Measurements from ENCODE around the gene CCT6A. TPM values are rescaled to one million over a fixed set of nuclear protein-coding genes. Genes with fewer than 3 reads are reported as not detected.

CCT6A gene
- total and polyA plus RNA-seq, 9 of the 15 experiments (the other 6 are each of a cell fraction or from before 2014, with no cell fraction given) = 244 to 708 (median 387) TPM

DNA sequence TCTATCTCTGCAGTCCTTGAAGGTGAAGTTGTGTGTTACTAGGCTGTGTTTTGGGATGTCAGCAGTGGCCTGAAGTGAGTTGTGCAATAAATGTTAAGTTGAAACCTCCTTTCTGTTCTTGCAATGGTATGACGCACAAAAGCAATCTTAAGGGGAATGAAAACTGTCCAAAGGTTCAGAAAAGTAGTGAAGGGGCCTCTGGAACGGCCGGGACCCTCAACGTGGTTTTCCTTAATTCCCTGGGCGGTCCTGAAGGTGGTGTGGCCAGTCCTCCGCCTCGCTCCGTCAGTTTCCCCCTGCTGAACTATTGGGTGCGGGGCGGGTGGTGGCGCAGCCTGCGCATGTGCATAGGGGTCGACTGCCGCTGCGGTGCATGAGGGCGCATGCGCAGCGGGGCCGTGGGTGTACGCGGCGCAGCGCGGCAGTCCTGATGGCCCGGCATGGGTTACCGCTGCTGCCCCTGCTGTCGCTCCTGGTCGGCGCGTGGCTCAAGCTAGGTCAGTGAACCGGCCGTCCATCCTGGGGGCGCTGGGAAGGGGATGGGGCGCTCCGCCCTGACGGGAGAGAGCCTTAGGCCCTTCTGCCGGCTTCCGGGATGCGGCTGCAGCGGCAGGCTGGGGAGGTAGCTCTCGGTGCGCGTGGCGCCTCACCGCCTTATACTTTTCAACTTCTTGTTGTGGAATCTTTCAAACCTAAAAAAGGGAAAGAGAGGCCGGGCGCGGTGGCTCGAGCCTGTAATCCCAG lies 12.5 kb downstream of the CCT6A start, which contains the start of gene SUMF2 (continued):
- TF ChIP-seq ZNF318 (IDR thresholded peaks at IDR 0.05; ENCODE audit: borderline replicate concordance in 1 of 2, low read depth in 1 of 2) (no peak), PTBP1 (IDR thresholded peaks at IDR 0.05; ENCODE audit: low read depth, low read length) (no peak), MTA3 (IDR thresholded peaks at IDR 0.05; ENCODE audit: borderline replicate concordance) (peak; percentile 80), XRCC5 (IDR thresholded peaks at IDR 0.05; ENCODE audit: low read depth, low read length) (0 out of 2 replicates have a peak, but pooled peaks have one; percentile 17), HNRNPUL1 (IDR thresholded peaks at IDR 0.05; ENCODE audit: low read length) (no peak), ZNF780A (CRISPR knock-in tag; IDR thresholded peaks at IDR 0.05) (peak; percentile 73; the same call in 1 of the 2 replicates), GABPB1 (CRISPR knock-in tag; IDR thresholded peaks at IDR 0.05) (no peak), ZKSCAN3 (CRISPR knock-in tag; IDR thresholded peaks at IDR 0.05) (no peak), NCOA4 (IDR thresholded peaks at IDR 0.05; ENCODE audit: partially characterized antibody) (no peak), ZNF175 (CRISPR knock-in tag; IDR thresholded peaks at IDR 0.05; ENCODE audit: low read depth) (no peak)
- TF ChIP-seq, protein P1, sequence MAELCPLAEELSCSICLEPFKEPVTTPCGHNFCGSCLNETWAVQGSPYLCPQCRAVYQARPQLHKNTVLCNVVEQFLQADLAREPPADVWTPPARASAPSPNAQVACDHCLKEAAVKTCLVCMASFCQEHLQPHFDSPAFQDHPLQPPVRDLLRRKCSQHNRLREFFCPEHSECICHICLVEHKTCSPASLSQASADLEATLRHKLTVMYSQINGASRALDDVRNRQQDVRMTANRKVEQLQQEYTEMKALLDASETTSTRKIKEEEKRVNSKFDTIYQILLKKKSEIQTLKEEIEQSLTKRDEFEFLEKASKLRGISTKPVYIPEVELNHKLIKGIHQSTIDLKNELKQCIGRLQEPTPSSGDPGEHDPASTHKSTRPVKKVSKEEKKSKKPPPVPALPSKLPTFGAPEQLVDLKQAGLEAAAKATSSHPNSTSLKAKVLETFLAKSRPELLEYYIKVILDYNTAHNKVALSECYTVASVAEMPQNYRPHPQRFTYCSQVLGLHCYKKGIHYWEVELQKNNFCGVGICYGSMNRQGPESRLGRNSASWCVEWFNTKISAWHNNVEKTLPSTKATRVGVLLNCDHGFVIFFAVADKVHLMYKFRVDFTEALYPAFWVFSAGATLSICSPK (IDR thresholded peaks at IDR 0.05; ENCODE audit: borderline replicate concordance) = no peak
- TF ChIP-seq, protein P2, sequence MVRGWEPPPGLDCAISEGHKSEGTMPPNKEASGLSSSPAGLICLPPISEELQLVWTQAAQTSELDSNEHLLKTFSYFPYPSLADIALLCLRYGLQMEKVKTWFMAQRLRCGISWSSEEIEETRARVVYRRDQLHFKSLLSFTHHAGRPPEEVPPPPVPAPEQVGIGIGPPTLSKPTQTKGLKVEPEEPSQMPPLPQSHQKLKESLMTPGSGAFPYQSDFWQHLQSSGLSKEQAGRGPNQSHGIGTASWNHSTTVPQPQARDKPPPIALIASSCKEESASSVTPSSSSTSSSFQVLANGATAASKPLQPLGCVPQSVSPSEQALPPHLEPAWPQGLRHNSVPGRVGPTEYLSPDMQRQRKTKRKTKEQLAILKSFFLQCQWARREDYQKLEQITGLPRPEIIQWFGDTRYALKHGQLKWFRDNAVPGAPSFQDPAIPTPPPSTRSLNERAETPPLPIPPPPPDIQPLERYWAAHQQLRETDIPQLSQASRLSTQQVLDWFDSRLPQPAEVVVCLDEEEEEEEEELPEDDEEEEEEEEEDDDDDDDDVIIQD (CRISPR knock-in tag; IDR thresholded peaks at IDR 0.05) = no peak
- TF ChIP-seq, protein P3, sequence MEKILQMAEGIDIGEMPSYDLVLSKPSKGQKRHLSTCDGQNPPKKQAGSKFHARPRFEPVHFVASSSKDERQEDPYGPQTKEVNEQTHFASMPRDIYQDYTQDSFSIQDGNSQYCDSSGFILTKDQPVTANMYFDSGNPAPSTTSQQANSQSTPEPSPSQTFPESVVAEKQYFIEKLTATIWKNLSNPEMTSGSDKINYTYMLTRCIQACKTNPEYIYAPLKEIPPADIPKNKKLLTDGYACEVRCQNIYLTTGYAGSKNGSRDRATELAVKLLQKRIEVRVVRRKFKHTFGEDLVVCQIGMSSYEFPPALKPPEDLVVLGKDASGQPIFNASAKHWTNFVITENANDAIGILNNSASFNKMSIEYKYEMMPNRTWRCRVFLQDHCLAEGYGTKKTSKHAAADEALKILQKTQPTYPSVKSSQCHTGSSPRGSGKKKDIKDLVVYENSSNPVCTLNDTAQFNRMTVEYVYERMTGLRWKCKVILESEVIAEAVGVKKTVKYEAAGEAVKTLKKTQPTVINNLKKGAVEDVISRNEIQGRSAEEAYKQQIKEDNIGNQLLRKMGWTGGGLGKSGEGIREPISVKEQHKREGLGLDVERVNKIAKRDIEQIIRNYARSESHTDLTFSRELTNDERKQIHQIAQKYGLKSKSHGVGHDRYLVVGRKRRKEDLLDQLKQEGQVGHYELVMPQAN (IDR thresholded peaks at IDR 0.05; ENCODE audit: borderline replicate concordance) = peak; percentile 76
